AG08396 (cell line): Measurements from ENCODE around the gene ANKRD24.
"Not testable (repeated sequence)": the region's sequence is repeated elsewhere in the genome, so short reads cannot be mapped to it uniquely, and the experiment has no call there.

Source experiments
- DNase-seq: peaks from one replicate; pipeline ENCODE4 v3.0.0; 2012; ENCODE audit warnings: low spot score, mixed read lengths

Gene ANKRD24

DNA sequence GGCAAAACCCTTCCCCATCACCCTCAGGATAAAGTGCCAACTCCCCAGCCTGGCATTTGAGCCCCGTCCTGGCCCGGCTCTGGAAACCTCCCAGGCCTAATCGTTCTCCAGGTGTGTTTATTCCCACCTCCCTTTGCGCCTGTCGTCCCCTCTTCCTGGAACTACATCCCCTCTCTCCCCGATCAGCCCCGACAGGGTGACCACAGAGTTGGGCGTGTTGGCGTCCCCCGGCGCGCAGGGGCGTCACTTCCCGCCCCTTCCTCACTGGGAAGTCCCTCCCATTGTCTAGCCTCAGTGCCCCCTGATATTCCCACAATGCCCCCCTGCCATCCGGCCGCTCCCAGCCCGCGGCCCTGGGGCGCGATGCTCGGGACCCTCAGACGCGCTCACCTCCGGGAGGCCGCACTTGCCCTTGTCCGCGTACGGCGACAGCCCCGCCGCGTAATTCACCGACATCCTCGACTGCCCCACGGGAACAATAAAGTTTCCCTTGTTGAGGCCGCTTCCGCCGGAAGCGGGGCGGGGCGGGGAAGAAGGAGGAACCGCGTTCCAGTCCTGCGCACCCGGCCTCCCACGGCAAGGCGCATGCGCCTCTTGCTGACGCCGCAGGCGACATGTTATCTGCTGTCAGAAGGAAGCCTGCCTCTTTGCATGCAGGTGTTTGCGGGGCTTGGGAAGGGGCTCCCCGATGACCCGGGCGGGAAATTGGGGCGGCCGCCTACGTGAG is at the start of gene ANKRD24, which contains the start of gene SIRT6:
Gene ANKRD24, plus strand, starts transcription at position 606 of the 727 bp plus-strand sequence. CDS start 3,737 bp downstream, outside the sequence.
Gene SIRT6, minus strand, starts transcription at position 480 of the 727 bp plus-strand sequence. Its CDS starts 24 bp downstream, at position 456.
- DNase-seq = peak; percentile 100

DNA sequence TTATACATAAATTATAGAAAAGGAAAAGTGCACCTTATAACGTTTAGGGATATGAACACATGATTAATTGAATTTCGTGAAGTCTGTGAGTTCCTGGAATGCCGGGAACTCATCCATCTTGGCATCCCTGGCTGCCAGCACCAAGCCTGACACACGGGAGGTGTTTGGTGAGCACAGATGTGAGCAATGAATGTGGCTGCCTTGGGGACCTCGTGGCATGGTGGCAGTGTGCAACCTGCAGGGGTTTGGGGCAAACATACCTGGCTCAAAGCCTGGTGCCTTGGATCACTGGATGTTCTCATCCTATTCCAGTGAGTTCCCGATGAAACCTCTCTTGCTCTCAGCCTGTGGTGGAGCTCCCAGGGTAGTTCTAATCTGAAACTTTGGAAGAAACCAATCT is 48.1 kb upstream of the ANKRD24 start:
- DNase-seq = no peak

DNA sequence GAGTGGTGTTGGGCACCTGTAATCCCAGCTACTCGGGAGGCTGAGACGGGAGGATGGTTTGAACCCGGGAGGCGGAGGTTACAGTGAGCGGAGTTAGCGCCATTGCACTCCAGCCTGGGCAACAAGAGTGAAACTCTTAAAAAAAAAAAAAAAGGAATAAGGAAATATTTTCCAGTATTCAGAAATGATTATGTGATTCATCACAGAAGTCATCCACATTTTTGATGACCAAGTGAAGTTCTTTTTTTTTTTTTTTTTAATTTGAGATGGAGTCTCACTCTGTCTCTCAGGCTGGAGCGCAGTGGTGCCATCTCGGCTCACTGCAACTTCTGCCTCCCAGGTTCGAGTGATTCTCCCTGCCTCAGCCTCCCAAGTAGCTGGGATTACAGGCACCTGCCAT is 47.1 kb upstream of the ANKRD24 start:
- DNase-seq = not testable (repeated sequence)

DNA sequence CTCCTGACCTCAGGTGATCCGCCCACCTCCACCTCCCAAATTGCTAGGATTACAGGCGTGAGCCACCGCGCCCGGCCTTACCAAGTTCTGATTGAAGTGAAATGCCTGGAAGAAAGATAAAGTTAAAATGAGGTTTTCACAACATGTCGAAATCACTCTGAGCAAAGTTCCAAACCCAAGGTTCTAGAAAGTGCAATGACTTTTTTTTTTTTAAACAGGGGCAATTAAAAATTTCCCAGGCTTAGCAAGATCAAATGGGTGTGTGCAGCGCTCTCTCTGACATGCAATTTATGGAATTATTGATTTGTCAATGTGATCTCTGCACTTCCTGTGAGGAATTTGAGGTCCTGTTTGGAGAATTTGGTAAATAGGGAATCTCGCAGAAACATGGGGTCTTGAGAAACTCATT is 45.8 kb upstream of the ANKRD24 start:
- DNase-seq = no peak

DNA sequence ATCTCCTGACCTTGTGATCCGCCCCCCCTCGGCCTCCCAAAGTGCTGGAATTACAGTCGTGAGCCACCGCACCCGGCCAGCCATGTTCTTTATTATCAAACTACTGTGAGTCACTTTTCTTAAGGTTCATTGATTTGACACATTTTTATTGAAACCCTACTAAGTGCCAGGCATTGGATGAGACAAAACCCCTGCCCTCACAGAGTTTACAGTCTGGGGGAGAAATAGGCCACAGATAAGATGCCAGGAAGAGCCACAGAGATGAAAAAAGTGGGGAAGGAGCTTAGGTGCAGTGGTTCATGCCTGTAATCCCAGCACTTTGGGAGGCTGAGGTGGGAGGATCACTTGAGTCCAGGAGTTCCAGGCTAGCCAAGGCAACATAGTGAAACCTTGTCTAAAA is 44.0 kb upstream of the ANKRD24 start:
- DNase-seq = no peak

DNA sequence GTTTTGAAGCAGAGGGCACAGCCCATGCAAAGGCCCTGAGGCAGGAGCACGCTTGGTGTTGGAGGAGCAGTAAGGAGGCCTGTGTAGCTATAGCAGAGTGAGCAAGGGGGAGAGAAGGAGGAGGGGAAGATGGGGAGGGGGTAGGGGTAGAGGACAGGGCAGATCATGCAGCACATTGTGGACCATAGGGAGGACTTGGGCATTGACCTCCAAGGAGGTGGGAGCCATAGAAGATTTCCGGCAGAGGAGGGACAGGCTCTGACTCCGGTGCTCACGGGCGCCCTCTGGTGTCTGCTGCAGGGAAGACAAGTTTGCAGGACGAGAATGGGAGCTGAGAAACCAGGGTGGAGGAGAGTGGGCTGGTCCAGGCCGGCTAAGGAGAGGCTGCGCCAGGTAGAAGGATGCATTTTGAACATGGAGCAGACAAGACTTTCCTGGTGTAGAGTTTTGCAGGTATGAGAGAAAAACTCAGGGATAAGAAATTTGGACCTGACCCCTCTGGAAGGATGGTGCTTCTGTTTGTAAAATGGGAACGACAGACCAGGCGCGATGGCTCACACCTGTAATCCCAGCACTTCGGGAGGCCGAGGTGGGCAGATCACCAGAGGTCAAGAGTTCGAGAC is 42.8 kb upstream of the ANKRD24 start:
- DNase-seq = peak; percentile 74

DNA sequence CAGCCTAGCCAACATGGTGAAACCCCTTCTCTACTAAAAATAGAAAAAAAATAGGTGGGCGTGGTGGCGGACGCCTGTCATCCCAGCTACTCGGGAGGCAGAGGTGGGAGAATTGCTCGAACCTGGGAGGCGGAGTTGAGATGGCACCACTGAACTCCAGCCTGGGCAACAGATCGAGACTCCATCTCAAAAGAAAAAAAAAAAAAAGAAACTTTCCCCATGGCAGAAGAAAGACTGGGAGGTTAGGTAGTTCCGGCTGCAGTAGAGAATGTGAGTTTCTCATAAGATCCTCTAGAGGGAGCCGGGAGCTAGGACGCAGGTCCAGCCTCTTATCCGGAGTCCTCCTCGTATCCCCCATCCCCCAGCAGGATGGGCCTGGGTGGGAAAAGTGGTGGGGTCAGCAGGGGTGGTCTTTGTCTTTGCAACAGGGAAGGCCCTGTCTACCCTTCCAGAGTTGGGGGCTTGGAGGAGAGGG is 42.2 kb upstream of the ANKRD24 start:
- DNase-seq = peak; percentile 80

DNA sequence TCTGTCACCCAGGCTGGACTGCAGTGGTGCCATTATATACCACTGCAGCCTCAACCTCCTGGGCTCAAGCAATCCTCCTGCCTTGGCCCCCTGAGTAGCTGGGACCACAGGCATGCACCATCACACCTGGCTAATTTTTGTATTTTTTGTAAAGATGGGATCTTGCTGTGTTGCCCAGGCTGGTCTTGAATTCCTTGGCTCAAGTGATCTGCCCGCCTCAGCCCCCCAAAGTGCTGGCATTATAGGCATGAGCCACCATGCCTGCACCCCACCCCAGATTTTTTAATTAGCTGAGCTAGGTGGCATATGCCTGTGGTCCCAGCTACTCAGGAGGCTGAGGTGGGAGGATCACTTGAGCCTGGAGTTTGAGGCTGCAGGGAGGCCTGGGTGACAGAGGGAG is 39.6 kb upstream of the ANKRD24 start:
- DNase-seq = not testable (repeated sequence)

DNA sequence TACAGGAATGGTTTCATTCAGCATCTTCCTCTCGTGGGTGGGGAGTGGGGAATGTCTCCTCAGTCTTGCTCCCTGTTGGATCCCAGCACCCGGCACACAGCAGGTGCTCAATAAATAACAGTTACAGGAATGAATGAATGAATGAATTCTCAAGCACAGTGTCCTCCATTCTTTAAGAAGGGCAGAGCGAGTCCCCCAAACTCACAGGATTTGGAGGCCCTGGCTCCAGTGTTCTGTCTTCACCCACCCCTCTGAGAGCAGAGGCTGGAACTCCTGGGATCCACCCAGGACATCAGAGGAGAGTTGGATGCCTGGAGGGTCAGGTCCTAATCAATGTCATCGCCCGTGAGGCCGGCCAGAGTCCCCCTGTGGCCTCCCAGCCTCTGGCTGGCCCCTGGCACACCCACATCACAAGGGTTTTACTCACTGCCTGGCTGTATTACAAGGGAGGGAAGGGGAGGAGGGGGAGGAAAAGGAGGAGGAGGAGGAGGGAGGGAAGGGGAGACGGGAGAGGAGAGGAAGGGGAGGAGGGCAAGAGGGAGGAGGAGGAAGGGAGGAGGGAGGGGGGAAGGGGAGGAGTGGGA is 37.7 kb upstream of the ANKRD24 start:
- peak; percentile 61 for DNase-seq

DNA sequence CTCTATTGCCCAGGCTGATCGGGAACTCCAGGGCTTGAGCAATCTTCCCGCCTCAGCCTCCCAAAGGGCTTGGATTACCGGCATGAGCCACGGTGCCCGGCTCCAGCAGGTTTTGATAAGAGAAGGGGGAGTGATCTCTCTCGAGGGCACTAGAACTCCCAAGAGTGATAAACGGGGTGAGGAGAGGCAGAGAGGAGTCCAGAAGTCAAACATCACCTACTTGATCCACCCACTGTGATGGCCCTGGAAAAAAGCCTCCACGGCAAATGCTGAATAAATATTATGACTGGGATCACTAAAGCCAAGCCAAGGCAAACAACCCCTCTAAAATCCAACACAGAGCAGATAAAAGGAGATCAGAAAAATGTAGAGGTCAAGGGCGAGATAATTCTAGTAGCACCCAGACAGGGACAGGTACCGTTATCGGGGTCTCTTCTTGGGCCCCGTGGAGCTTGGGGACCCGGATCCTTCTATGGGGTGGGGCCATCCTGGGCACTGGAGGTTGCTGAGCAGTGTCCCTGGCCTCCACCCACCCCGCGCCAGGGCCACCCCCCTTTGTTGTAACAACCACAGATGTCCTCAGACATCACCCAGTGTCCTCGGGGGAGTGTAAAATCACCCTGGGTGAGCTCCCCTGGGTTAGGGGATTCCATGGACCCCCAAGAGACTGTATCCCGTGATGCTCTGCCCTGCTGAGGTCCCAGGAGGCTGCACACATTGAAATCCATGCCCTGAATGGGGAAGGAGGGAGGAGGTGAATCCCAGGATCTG is 32.8 kb upstream of the ANKRD24 start:
- no peak for DNase-seq

DNA sequence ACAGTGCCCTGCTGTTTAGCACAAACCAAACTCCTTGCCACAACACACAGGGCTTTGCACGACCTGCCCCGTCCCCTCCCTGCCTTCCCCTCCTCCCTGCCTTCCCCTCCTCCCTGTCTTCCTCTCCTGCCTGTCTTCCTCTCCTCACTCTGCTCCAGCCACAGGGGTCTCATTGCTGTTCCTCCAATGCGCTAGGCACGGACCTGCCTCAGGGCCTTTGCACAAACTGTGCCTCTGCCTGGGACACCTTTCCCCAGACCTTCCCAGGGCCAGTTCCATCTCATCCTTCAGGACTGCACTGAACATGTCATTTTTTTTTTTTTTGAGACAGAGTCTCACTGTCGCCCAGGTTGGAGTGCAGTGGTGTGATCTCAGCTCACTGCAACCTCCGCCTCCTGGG is 30.9 kb upstream of the ANKRD24 start:
- DNase-seq = no peak

DNA sequence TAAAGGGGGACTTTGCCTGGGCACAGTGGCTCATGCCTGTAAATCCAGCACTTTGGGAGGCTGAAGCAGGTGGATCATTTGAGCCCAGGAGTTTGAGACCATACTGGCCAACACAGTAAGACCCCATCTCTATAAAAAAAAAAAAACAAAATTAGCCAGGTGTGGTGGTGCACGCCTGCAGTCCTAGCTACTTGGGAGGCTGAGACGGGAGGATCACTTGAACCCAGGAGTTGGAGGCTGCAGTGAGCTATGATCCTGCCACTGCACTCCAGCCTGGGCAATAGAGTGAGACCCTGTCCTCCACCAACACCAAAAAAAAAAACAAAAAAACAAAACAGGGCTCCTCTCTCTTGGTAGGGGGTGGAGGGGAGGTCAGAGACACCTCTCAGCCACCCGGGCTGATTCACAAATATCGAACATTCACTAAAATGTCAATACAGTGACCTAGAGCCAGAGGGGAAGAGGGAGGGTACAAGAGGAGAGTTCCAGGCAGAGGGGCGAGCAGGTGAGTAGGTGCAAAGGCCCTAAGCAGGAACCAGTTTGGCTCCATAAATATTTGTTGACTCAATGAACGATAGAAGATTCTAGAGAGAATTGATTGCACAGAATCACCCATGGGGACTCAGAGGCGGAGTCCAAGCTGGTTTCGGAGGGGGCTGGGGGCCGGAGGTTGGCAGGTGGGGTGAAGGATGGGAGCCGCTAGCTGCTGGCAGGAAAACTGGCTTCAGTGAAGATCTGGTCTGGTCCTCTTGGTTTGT is 30.1 kb upstream of the ANKRD24 start:
- DNase-seq = no peak

DNA sequence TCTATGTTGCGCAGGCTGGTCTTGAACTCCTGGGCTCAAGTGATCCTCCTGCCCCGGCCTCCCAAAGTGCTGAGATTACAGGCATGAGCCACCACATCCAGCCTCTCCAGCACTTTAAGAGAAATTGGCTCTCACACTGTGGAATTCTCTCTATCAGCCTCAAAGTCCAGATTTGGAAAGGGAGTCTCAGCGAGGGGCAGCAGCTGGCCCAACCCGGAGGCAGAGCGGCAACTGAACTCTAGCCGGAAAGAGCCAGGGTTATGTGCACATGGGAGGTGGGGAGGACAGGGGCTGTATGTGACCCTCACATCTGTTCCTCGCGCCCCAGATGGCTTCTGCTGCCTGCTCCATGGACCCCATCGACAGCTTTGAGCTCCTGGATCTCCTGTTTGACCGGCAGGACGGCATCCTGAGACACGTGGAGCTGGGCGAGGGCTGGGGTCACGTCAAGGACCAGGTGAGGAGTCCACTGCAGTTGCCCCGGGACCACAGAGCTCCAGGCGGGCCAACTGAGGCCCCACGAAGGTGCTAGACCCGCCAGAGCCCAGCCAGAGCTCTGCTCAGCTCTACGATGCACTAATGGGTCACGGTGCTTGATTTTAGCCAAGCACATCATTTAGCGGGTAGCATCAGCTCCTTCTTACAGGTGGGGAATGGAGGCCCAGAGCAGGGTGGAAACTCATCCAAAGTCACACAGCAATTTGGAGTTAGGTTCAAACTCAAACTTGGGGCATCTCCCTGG is 27.7 kb upstream of the ANKRD24 start:
- no peak for DNase-seq

DNA sequence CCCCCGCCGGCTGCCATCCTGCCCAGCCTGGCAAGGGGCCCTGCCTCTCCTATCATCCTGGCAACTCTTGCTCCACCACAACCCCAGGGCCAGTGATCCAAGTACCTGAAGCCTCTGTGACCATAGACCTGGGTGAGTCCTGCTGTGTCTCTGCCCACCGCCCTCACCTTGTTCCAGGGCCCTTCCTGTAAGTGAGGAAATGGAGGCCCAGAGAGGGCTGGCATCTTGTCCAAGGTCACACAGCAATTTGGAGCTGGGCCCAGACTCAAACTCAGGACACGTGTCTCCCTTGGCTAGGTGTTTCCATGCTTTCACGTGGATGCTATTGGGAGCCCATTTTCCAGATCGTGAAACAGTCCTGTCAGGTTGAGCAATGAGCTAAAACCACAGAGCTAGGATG is 25.3 kb upstream of the ANKRD24 start:
- no peak for DNase-seq

DNA sequence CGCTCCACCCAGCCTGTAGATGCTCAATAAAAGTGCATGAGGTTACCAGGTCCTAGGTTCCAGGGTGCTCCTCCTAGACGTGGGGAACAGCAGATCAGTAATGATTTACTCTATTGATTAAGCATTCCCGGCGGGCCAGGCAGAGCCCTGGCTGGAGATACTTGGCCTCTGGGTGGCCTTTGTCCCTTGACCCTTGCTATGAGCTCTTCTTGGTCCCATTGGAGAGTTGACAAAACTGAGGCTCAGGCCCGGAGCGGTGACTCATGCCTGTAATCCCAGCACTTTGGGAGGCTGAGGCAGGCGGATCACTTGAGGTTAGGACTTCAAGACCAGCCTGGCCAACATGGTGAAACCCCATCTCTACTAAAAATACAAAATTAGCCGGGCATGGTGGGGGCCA is 24.5 kb upstream of the ANKRD24 start:
- not testable (repeated sequence) for DNase-seq

DNA sequence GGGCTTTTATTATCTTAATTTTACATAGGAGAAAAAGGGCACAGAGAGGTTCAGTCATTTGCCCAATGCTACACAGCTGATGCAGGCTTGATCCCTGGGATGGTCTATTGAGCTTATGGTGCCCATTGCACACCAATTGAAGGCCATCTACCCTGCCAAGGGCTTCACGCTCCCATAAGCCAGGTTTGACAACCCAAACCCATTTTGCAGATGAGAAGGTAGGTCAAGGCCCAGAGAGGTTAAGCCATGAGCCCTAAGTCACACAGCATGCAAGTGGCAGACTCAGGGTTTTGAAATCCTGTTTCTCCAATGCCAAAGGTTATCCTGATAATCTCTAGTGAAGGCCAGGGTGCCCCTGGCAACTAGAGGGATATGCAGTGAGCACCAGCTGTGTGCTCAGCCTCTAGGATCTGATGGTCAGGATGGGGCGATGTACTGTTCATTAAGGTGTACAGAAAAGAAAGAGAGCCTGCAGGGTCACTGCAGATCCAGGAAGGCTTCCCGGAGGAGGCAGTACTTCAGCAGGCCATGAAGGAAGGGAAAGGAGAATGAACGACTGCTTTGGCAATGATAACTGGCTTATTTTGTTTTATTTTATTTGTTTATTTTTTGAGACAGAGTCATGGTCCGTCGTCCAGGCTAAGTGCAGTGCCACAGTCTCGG is 20.9 kb upstream of the ANKRD24 start:
- no peak for DNase-seq

DNA sequence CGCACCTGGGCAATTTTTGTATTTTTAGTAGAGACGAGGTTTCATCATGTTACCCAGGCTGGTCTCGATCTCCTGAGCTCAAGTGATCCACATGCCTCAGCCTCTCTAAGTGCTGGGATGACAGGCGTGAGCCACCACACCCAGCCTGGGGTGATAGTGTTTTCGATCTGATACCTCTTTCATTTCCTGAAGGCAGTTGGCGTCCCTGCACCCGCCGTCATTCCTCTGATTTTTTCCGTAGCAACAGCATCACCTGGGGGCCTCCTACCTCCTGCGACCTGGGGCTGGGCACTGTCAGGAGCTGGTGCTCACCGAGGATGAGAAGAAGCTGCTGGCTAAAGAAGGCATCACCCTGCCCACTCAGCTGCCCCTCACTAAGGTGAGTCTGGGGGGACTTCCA is 18.2 kb upstream of the ANKRD24 start:
- no peak for DNase-seq

DNA sequence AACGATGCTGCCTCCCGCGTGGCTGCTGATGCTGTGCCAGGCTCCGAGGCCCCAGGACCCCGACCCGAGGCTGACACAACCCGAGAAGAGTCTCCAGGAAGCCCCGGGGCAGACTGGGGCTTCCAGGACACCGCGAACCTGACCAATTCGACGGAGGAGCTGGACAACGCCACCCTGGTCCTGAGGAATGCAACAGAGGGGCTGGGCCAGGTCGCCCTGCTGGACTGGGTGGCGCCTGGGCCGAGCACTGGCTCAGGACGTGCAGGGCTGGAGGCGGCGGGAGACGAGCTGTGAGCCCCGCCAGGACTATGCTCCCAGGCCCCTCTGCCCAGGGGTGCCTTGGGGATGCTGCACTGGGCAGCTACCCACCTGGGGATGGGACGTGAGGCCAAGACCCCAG is 10.8 kb upstream of the ANKRD24 start:
- no peak for DNase-seq

DNA sequence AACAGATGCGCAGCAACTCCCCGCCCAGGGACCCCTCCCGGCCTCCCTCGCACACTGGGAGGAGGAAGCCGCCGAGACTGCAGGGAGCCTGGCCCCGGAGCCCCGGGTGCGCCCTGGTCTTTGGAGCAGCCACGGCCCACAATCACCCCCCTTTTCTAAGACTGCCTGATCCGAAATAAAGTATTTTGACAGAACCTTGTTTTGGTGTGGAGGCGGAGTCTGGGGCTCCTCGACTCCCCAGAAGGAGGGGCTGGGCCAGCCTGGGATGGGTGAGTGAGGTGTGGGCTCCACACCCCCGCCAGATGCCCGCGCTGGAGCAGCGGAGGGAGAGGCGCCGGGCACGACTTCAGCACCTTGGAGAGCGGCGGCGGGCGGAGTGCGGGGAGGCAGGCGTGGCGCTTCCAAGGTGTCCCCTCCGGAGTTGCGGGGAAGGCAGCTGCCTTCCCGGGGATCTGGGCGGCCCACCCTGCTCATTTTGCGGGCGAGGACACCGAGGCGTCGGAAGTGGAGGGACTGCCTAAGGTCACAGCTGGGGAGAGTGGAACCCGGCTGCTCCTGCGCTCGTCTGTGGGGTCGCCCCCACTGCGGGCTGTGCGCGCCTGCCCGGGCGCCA is 9.5 kb upstream of the ANKRD24 start:
- DNase-seq = peak; percentile 82
